ENCODE data around the gene NTRK3. TPM values are rescaled to one million over a fixed set of nuclear protein-coding genes. Genes with fewer than 3 reads are reported as not detected.

Gene NTRK3
- total and polyA plus RNA-seq, 2 donors (not counting 3 experiments of a cell fraction or from before 2014, with no cell fraction given), result not detected

GRCh38 chr15:88234711-88235110 lies 21.8 kb downstream of the NTRK3 start:
- FAIRE-seq (no peak), DNase-seq (ENCODE audit: low read depth, low spot score) (no peak)
- no peaks in the 10 kb centered on the region for H3K4me1 ChIP-seq (ENCODE audit: control insufficient read depth, extremely low read depth, insufficient read depth, low read length)
- no peak overlapping the region for H3K9ac ChIP-seq (replicated peaks; ENCODE audit: extremely low read depth, insufficient read depth, low read length)
- no peaks in the 10 kb centered on the region for H3K79me2 ChIP-seq (ENCODE audit: control insufficient read depth, insufficient read depth, low read length)
- H2AFZ ChIP-seq (ENCODE audit: low read depth, low read length), result no peak overlapping the region
- CTCF ChIA-PET, result no interaction called here
- no peaks in the 10 kb centered on the region for H3K36me3 ChIP-seq (ENCODE audit: control insufficient read depth in 2 of 2, extremely low read depth in 1 of 2, insufficient read depth in 2 of 2, low read length in 2 of 2)
- no peaks in the 10 kb centered on the region for H3K9me3 ChIP-seq (replicated peaks; ENCODE audit: control insufficient read depth, insufficient read depth, low read length)
- H3K27ac ChIP-seq (ENCODE audit: insufficient read depth, low read depth, low read length), result no peak overlapping the region
- intact Hi-C loops (cut with micrococcal nuclease), result no loop called here
- no peak for TF ChIP-seq GATA2 (IDR thresholded peaks at IDR 0.05; ENCODE audit: insufficient read depth, insufficient read length, low read depth, low read length)
- no peak for TF ChIP-seq EZH2 (IDR thresholded peaks at IDR 0.05; ENCODE audit: borderline replicate concordance, low read depth, low read length, severe bottlenecking)
- TF ChIP-seq POLR2A (IDR thresholded peaks at IDR 0.05; ENCODE audit: low read depth, low read length), result no peak
- no peak for TF ChIP-seq MAX (IDR thresholded peaks at IDR 0.05; ENCODE audit: insufficient read depth, insufficient read length)
- no peak for TF ChIP-seq CTCF (IDR thresholded peaks at IDR 0.05; ENCODE audit: extremely low read depth in 1 of 2, insufficient read depth in 1 of 2, low read depth in 1 of 2, low read length in 2 of 2)
- no peak for TF ChIP-seq JUN (IDR thresholded peaks at IDR 0.05; ENCODE audit: borderline replicate concordance, insufficient read depth, insufficient read length, low read depth)
- TF ChIP-seq FOS (IDR thresholded peaks at IDR 0.05; ENCODE audit: borderline replicate concordance, insufficient read depth, low read length), result no peak
- TF ChIP-seq POLR2AphosphoS5 (IDR thresholded peaks at IDR 0.05; ENCODE audit: insufficient read depth, low read depth, low read length), result no peak
- TF ChIP-seq MYC (IDR thresholded peaks at IDR 0.05; ENCODE audit: low read depth, low read length), result no peak
- no TSS peak for BruUV-seq (replicated peaks)
- H3K4me3 ChIP-seq (replicated peaks in 1 of 3; ENCODE audit: insufficient read depth in 1 of 3, low read depth in 1 of 3, low read length in 3 of 3), result no peak overlapping the region
- POLR2A ChIA-PET, result no interaction called here
- no peaks in the 10 kb centered on the region for H3K27me3 ChIP-seq (ENCODE audit: control insufficient read depth in 2 of 2, insufficient read depth in 2 of 2, low read length in 2 of 2)
- dilution Hi-C loops (cut with MboI; ENCODE audit: extremely low pct_ligation_motif_present, low sequenced_read_pairs), result no loop called here
- H4K20me1 ChIP-seq (replicated peaks; ENCODE audit: control insufficient read depth, extremely low read depth, insufficient read depth, low read length), result no peaks in the 10 kb centered on the region
- H3K4me2 ChIP-seq (ENCODE audit: insufficient read depth, low read length), result no peak overlapping the region
- H3K9me1 ChIP-seq (replicated peaks; ENCODE audit: control insufficient read depth, extremely low read depth, insufficient read depth, low read length), result no peaks in the 10 kb centered on the region

Measured in endothelial cell of umbilical vein (primary cell).